ENCODE results near the gene SLC2A1.

Gene SLC2A1

DNA sequence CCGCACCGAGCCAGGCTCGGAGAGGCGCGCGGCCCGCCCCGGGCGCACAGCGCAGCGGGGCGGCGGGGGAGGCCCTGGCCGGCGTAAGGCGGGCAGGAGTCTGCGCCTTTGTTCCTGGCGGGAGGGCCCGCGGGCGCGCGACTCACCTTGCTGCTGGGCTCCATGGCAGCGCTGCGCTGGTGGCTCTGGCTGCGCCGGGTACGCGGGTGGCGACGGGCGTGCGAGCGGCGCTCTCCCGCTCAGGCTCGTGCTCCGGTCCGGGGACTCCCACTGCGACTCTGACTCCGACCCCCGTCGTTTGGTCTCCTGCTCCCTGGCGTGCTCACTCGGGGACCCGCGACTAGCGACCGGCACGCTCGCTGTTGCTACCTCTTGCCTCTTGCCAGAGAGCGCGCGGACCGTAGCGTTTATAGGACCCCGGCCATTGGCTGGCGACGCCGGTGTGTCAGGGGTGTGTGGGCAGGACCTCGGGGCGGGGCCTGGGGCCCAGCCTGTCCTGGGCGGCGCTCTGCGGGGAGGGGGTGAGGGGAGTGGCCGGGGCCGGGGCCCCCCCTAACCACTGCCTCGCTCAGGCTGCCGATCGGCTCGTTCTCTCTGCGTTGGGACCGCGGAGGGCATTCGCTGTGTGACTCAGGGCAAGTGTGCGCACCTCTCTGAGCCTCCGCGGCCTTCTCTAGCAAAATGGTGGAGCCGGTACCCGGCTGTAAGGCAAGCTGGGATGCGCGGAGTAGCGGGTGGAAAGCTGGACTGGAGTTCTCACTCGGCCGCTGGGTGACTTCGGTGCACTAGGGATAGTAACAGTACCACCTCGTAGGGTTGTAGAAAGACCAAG is at the start of gene SLC2A1:
Gene SLC2A1, minus strand, starts transcription at position 381 of the 832 bp plus-strand sequence. Its CDS starts 217 bp downstream, at position 164.
- Mint-ChIP-seq H3K27ac (peak within 1 kb of the TSS; percentile 98), H3K36me3 (peaks cover 16 to 29% of the 10 kb centered on the region in 2 donors), H3K27me3 (no peaks in the 10 kb centered on the region), H3K9me3 (peaks cover 0 to 2% of the 10 kb centered on the region in 2 donors), H3K4me3 (peak within 1 kb of the TSS; percentile 92 to 93), H3K4me1 (peaks cover 51 to 79% of the 10 kb centered on the region in 2 donors)
- peak; percentile 86 for ATAC-seq (replicated peaks)
- peak; percentile 93 for DNase-seq

DNA sequence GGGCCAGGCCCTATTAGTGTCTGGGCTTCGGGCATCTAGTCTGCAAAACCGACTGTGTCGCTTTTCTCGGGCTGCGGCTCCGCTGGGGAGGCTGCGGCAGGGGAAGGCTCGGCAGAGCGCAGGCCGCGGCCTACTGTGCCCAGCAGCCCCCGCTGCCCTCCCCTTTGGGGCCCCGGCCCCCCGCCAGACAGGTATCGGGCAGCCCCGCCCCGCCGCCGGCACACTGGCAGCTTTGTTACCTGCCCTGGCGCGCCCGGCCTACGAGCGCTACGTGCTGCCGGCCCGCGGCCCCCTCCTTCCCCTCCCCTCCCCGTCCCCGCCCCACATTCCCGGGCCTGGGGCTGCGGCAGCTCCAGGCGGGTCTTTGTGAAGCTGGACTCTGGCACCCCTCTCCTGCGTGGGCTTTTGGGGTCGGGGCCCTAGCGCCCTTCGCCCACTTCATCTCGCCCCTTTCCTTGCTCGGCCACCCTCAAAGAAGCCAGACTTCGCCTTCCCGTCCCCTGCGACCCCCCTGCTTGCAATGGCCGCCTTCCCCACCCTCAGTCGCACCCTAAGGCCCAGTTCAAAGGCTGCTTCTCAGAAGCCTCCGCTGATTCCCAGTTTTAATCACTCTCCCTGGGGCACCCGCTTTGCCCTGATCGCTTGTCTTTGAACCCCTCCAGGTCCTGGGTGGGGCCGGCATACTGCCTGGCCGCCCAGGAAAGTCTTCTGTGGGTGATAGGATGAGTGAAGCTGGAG is 48.9 kb upstream of the SLC2A1 start:
- Mint-ChIP-seq H3K36me3 (no peaks in the 10 kb centered on the region), H3K4me3 (no peak overlapping the region), H3K27me3 (peaks cover 6 to 18% of the 10 kb centered on the region in 2 donors), H3K27ac (no peak overlapping the region), H3K9me3 (no peaks in the 10 kb centered on the region), H3K4me1 (peaks cover 2 to 10% of the 10 kb centered on the region in 2 donors)
- DNase-seq, result no peak
- ATAC-seq (replicated peaks), result no peak

- H3K4me3 Mint-ChIP-seq, result no peak overlapping the region
- no peak for DNase-seq
- H3K4me1 Mint-ChIP-seq, result peaks cover 5 to 10% of the 10 kb centered on the region in 2 donors
- H3K36me3 Mint-ChIP-seq, result no peaks in the 10 kb centered on the region
- H3K27ac Mint-ChIP-seq, result no peak overlapping the region
- ATAC-seq (replicated peaks), result no peak
- H3K27me3 Mint-ChIP-seq, result peaks cover 6 to 13% of the 10 kb centered on the region in 2 donors
- no peaks in the 10 kb centered on the region for H3K9me3 Mint-ChIP-seq
Observed at GRCh38 chr1:43005460-43006361, 47.0 kb upstream of the SLC2A1 start.

GRCh38 chr1:43004587-43005459 is 46.2 kb upstream of the SLC2A1 start:
- Mint-ChIP-seq H3K9me3 (no peaks in the 10 kb centered on the region), H3K4me3 (no peak overlapping the region), H3K27me3 (peaks cover 6 to 13% of the 10 kb centered on the region in 2 donors), H3K4me1 (peaks cover 5 to 10% of the 10 kb centered on the region in 2 donors), H3K36me3 (no peaks in the 10 kb centered on the region), H3K27ac (no peak overlapping the region)
- ATAC-seq (replicated peaks) (peak; percentile 65 to 73), DNase-seq (no peak)

- Mint-ChIP-seq H3K27me3 (peaks cover 2 to 4% of the 10 kb centered on the region in 2 donors), H3K4me3 (no peak overlapping the region), H3K4me1 (peaks cover 0 to 3% of the 10 kb centered on the region in 2 donors), H3K27ac (no peak overlapping the region), H3K36me3 (no peaks in the 10 kb centered on the region), H3K9me3 (no peaks in the 10 kb centered on the region)
- DNase-seq (no peak), ATAC-seq (replicated peaks) (no peak)
Observed at GRCh38 chr1:43002766-43003165, 44.1 kb upstream of the SLC2A1 start.

GRCh38 chr1:43002116-43002515 is 43.4 kb upstream of the SLC2A1 start:
- no peak overlapping the region for H3K27ac Mint-ChIP-seq

GRCh38 chr1:43001434-43001833 is 42.8 kb upstream of the SLC2A1 start:
- no peak overlapping the region for H3K4me3 Mint-ChIP-seq
- H3K27me3 Mint-ChIP-seq, result no peaks in the 10 kb centered on the region
- H3K27ac Mint-ChIP-seq, result no peak overlapping the region
- peaks cover 0 to 3% of the 10 kb centered on the region in 2 donors for H3K4me1 Mint-ChIP-seq
- ATAC-seq (replicated peaks), result no peak
- no peaks in the 10 kb centered on the region for H3K36me3 Mint-ChIP-seq
- no peak for DNase-seq
- H3K9me3 Mint-ChIP-seq, result no peaks in the 10 kb centered on the region

More at GRCh38 chr1:43002116-43002515, 43.4 kb upstream of the SLC2A1 start:
- DNase-seq (no peak), ATAC-seq (replicated peaks) (no peak)
- Mint-ChIP-seq H3K4me1 (peaks cover 0 to 3% of the 10 kb centered on the region in 2 donors), H3K4me3 (no peak overlapping the region), H3K9me3 (no peaks in the 10 kb centered on the region), H3K36me3 (no peaks in the 10 kb centered on the region), H3K27me3 (no peaks in the 10 kb centered on the region)

DNA sequence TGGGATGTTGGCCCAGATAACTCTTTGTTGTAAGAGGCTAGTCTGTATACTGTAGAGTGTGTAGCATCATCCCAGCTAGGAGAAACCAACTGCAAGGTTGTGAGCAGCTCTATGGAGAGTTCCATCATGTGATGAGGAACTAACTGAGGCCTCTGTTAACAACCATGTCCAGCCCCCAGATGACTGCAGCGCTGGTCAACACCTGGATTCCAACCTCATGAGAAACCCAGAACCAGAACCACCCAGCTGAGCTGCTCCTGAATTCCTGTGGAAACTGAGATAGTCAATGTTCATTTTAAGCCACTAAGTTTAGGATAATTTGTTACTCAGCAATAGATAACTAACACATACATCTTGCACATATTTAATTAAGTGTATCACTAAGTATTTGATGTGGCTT is 41.6 kb upstream of the SLC2A1 start:
- no peaks in the 10 kb centered on the region for H3K9me3 Mint-ChIP-seq
- no peaks in the 10 kb centered on the region for H3K36me3 Mint-ChIP-seq
- H3K4me3 Mint-ChIP-seq, result no peak overlapping the region
- no peaks in the 10 kb centered on the region for H3K27me3 Mint-ChIP-seq
- ATAC-seq (replicated peaks) (no peak), DNase-seq (no peak)
- no peak overlapping the region for H3K27ac Mint-ChIP-seq
- H3K4me1 Mint-ChIP-seq, result peaks cover 0 to 3% of the 10 kb centered on the region in 2 donors

GRCh38 chr1:42999308-42999707 is 40.6 kb upstream of the SLC2A1 start:
- no peak overlapping the region for H3K27ac Mint-ChIP-seq
- H3K9me3 Mint-ChIP-seq, result no peaks in the 10 kb centered on the region
- no peaks in the 10 kb centered on the region for H3K27me3 Mint-ChIP-seq
- H3K4me3 Mint-ChIP-seq, result no peak overlapping the region
- ATAC-seq (replicated peaks) (no peak), DNase-seq (no peak)
- H3K36me3 Mint-ChIP-seq, result no peaks in the 10 kb centered on the region
- peaks cover under 1 to 3% of the 10 kb centered on the region in 2 donors for H3K4me1 Mint-ChIP-seq

DNA sequence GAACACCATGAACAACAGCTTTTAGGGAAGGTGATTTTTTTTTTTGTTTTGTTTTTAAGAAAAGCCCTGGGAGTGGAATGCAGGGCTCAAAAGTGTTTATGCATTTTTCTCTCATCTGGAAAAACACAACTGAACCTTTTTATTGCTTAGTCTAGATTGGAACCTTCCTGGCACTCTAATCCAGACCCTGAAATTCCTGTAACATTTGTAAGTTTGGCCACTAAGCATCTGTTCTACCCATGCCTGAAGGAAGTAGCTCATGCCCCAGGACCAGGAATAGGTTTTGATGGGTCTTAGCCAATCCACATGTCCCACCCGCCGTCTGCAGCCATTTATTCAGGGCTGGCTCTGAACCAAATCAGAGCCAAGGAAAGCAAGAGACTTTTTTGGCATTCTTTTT is 39.7 kb upstream of the SLC2A1 start:
- H3K4me1 Mint-ChIP-seq, result peaks cover 9 to 11% of the 10 kb centered on the region in 2 donors
- no peak for DNase-seq
- no peak overlapping the region for H3K4me3 Mint-ChIP-seq
- H3K27ac Mint-ChIP-seq, result no peak overlapping the region
- no peaks in the 10 kb centered on the region for H3K9me3 Mint-ChIP-seq
- no peaks in the 10 kb centered on the region for H3K27me3 Mint-ChIP-seq
- no peaks in the 10 kb centered on the region for H3K36me3 Mint-ChIP-seq
- no peak for ATAC-seq (replicated peaks)

- DNase-seq (no peak), ATAC-seq (replicated peaks) (no peak)
- H3K4me1 Mint-ChIP-seq, result peaks cover 9 to 11% of the 10 kb centered on the region in 2 donors
- H3K36me3 Mint-ChIP-seq, result no peaks in the 10 kb centered on the region
- no peaks in the 10 kb centered on the region for H3K27me3 Mint-ChIP-seq
- H3K9me3 Mint-ChIP-seq, result no peaks in the 10 kb centered on the region
- H3K27ac Mint-ChIP-seq, result no peak overlapping the region
- H3K4me3 Mint-ChIP-seq, result no peak overlapping the region
Observed at GRCh38 chr1:42996384-42996970, 37.8 kb upstream of the SLC2A1 start.

GRCh38 chr1:42993502-42994136 is 35.0 kb upstream of the SLC2A1 start:
- ATAC-seq (replicated peaks) (peak; percentile 90 to 97), DNase-seq (peak; percentile 16)
- no peaks in the 10 kb centered on the region for H3K27me3 Mint-ChIP-seq
- peaks cover 10% of the 10 kb centered on the region in 2 donors for H3K36me3 Mint-ChIP-seq
- no peak overlapping the region for H3K4me3 Mint-ChIP-seq
- H3K9me3 Mint-ChIP-seq, result peaks cover 7 to 8% of the 10 kb centered on the region in 2 donors
- H3K27ac Mint-ChIP-seq, result no peak overlapping the region
- H3K4me1 Mint-ChIP-seq, result peaks cover 9 to 11% of the 10 kb centered on the region in 2 donors

Measured in stimulated activated naive B cell treated with anti-CD40 and anti-IgM and Interleukin-4, amounts not matched to agents 10 μg/mL and 1 μg/mL and 100 μg/mL, for 72 hours (primary cell).